Fibroblast of upper back skin (primary cell): Measurements from ENCODE around the gene ATP8A2.
A peak's percentile ranks its signal among the peaks of the same experiment; 100 is the strongest.

ENCODE experiments used
- DNase-seq: peaks from one replicate; pipeline ENCODE4 v3.0.0-alpha.2; 2013

The ATP8A2 gene

DNA sequence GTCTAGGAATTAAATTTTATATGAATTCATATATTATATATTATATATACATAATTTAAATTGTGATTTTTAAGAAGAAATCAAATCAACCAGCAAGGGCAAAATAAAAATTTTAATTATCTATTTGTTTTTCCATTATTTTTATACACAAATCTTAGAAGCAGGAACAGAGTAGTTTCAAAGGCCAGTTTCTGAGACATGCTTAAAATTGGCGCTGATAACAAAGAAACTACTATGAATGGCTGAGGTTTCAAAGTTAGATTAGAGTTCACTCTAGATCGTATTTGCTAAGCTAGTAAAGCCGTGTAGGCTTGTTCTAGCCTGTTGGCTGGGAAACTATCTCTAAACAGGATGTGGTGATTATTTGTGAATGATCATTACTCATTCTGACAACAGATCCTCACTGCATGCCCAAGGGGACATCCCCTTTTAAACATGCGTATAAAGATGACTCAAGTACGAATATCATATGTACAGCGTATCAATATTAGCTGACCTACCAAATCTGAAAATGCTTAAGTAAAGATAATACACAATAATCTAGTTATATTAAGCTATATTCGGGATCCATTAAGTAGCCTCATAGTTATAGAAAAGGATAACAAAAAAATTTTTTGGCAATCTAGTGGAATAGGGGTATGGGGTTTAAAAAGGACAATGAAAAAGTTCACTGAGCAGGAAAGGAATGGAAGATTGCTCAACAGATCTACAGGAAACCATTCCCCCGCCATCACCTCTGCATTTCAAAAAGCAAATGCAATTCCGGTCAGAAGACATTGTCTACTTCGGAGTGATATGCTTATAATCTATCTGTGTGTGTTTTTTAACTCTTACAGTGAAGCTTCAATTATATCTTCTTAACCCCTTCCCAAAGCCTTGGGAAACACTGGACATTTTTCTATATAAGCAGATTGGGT, 529.9 kb downstream of the ATP8A2 start:
- DNase-seq: peak; percentile 53

DNA sequence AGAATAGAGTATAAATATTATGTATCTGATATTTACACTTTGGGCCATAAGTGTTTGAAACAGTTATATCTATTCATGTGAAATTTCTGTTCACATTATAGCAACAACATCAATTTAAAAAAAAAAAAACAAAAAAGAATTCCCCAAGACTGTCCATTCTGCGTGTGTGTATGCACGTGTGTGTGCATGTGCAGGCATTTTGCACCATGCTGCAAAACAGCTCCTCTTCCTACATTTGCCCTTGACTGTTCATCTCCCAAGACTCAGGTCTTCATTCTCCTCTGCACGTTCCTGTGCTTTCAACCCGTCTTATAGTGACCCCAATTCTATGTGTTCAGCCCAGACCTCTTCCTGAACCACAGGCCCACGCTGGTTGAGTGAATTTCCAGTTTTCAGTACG, 530.7 kb downstream of the ATP8A2 start:
- DNase-seq: no peak

DNA sequence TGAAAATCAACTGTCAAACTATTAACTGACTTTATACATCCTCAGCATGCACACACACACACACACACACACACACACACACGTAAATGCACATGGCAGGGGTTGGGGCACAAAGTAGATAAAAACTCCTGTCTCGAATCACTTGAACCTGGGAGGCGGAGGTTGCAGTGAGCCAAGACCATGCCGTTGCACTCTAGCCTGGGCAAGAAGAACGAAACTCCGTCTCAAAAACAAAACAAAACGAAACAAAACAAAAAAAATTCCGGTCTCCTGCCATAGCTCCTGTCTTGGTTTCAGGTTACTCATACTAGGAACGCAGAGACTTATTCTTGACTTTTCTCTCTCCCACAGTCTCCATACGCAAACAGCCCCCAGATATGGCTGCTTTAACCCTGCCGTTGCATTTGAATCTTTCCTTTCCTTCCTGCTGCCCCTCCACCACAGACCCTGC, 531.1 kb downstream of the ATP8A2 start:
- no peak for DNase-seq

DNA sequence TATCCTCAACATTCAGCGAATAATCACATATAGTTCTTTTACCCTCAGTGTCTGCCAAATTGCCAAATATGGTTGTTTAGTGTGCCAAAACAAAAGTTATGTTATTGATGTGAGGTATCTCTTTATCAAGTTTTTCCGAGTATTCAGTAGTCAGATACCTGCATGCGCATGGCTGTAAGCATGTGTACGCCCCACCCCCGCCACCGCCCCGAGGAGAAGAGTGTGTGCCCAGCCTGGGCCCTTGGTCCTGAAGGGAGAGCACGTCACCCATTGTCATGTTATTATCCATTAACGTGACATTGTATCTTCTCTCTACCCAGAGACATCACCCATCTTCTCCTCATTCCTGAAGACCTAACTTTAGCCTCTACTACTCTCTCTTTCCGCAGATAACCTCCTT, 533.1 kb downstream of the ATP8A2 start:
- DNase-seq: no peak

DNA sequence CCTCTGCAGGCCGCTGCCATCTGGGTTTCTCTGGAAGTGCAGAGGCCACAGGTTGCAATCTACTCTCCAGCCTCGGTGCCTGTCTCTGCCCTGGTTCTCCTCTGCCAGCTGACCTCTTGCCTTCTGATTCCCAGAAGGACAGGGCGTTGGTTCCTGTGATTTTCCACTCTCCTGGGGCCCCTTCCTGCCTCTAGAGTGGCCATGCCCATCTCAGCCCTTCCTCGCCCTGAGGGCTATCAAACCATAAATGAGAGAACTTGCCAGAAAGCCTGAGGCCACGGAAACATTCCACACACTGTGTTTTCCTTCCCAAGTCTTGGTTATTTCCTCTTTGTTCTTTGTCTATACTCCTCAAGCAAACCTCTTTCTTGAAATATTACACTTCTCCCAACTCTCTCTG, 533.8 kb downstream of the ATP8A2 start:
- DNase-seq: no peak

DNA sequence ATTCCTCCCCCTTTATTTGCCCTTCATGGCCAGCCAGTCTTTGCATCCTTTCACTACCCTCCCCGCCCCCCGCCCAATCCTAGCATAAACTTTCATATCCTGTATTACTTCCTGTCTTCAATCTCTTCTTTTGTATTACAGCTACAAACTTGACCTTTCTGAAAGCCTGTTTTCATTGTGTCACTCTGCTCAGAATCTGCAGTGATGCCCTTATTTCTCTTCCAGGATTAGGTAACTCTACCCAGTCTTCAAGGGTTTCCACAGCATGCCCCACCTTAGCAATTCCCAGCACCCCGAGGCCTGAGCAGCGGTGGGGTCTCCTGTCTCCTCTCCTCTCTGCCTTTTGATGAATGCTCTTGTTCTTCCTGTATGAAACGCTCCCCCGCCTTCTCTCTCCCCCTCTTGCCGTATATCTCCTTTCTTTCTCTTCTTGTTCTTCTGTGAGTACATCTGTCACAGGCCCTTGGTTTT, 534.5 kb downstream of the ATP8A2 start:
- no peak for DNase-seq

DNA sequence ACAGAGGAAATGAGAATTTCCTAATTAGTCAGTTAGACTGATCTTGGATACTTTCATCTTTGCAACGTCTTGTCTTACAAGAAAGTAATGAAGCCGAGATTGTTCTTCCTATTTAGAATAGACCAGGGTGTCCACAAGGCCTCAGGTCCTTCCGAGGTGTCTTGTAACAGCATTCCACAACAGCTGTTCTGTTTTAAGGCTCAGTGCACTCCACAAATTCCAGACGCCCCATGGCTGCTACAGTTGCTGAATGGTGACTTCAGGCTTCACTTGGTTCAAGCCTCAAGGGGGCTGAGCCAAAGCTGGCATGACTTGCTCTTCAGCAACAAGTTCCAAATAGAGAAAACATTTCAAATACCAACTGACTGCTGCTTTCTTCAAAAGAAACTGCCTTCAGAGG, 536.6 kb downstream of the ATP8A2 start:
- DNase-seq: no peak

DNA sequence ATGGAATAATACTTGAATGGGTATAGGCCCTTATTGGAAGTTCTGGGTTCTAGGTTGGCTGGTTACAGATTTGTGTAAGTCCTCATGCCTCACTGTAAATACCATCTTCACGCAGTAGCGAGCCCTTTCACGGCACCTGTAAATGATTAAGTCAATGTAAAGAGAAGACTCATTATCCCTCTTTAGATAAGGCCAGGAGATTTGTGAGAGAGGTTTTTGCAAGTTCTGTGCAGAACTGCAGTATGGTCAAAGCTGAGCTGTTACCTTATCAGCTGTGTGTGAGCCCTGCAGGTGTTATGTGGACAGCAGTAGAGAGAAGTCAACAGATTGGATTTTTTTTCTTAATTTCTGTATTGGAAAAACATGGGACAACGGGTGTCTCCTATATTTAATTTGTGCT, 538.5 kb downstream of the ATP8A2 start:
- DNase-seq: no peak

DNA sequence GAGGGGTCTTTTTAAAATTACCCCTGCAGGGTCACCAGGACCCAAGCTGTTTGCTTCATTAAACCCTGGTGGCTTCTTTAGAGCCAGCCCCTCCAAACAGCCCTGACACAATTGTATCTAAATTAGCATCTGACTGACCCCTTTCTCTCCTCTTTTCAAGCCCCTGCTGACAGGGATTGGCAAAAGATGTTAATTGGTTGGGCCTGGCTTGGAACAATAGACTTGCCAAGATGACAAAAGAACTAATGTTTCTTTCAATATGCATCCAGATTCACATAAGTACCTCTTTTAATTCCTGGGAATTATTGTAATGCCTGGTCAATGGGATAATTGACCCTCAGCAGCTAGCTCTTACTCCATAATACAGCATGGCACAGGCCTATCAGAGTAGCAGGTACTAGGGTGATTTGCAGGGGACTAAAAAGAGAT, 539.2 kb downstream of the ATP8A2 start:
- DNase-seq: no peak

DNA sequence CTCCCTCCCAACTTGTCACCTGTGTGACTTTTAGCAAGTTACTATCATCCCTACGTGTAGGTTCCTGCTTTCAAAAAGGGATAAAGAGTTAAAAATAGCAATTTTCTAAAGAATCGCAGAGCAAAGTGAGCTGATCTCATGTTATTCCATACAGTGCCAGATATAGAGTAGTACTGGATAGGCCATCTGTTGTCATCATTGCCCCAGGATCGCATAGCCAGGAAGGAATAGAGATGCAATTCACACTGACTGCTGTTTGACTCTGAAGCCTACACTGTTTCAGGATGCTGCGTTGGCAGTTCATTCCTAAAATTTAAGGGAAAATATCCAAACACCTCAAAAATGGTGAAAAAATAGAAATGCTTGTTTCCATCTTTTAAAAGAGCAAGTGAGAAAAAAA, 541.2 kb downstream of the ATP8A2 start:
- no peak for DNase-seq

DNA sequence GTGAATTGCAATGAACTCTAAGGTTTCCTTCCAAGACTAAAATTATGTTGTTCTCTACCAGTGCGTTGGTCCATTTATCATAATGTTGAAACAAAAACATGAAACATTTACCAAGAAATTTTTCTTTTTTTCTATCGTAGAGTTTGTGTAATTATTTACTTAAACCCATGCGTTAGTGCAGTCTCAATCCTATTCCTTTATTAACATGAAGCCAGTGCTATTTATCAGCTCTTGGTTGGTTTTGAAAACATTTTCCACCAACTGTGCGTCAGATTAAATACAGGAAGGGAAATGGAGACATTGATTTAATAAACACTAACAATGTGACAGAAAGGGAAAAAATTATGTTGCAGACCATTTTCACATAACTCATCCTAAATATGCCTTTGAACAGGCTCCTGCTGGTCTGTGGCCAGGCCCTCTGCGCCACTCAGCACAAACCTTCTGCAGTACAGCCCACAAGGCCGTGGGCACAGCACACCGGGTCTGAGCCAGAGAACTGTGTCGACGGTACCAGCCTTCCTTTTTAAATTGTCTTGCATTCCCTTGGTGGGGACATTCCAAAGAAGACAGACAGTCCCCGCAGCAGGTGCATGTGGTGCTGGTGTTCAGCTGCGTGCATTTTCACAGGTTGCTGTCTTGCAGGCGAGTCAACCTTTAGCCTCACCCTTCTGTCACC, 544.2 kb downstream of the ATP8A2 start:
- no peak for DNase-seq

DNA sequence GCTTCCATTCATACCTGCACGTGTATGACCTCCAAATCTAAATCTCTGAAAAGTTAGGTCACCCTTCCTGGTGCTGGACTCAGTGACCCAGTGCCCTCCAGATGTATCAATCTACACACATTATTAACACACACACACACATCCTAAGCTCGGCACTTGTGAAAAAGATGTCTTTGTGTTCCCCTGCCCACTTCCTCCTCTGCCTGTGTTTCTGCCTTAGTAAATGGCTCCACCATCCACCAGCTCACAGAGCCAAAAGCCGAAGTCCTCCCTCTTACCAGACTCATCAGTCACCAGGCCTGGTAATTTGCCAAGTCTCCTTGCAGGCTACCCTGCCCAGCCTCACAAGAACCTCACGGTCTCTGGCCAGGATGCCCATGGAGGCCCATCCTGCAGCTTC, 548.5 kb downstream of the ATP8A2 start:
- no peak for DNase-seq

DNA sequence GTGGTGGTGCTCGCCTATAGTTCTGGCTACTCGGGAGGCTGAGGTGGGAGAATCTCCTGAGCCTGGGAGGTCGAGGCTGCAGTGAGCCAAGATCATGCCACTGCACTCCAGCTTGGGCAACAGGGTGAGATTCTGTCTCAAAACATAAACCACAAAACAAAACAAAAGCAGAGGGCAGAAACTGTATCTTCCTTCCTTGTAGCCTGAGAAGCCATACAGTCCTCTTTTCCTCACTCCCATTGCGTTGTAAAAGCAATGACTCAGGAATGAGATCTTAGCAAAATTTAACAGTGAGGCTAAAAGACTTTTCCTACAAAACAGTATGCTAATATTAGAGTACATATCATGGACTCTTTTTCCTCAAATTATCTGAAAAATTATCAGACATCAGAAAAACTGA, 549.2 kb downstream of the ATP8A2 start:
- DNase-seq: no peak

DNA sequence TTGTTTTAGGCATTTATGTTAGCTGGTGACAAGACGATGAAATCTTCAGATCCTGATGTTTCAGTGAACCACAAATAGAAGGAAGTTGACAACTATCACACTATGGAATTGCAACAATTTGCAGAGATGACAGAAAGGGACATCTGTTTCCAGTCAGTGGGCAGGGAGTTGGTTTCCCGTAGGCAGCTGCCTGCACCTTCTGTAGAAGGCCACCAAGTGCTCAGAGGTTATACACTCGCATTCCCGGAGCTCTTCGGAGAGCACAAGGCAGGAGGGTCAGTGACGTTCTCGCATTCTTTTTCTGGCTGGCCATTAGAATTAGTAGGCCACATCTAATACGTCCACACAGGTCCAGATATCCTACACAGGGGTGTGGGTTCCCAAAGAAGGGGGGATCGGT, 550.6 kb downstream of the ATP8A2 start:
- DNase-seq: peak; percentile 21

DNA sequence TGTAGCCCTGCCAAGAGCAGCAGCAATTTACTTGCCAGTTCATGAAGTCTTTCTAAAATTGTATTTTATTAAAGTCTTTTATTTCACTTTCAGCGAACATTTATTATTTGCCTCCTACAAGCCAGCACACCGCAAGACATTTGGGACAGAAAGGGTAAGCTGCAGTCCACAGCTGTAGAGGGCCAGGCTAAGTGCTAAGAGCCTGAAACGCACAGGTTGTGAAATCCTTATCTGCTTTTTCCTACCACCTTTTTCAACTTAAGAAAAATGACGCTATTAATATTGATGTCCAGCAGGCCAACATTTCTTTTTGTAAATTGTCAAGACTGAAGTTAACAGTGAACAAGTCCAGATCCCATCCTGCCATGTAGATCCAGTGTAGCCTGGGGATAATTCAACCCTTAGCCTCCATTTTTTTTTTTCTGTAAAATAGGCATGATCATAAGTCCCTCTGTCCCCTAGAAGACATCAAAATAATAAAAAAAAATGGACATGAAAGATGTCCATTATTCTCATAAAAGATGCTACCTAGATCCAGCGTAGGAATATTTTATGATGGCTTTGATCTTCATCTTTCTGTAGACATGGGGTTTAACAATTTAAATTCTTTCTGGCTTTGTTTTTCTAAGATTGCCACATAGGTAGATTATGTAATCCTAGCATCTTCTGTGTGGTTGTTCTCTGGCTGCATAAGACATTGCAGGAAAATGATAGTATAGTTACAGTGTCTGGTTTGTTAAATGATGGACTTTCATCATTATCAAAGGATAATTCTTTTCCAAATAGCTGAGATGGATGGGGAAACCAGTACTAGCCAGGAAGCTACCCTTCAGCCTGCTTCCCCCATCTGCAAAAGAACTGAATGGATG, 551.7 kb downstream of the ATP8A2 start:
- DNase-seq: no peak

DNA sequence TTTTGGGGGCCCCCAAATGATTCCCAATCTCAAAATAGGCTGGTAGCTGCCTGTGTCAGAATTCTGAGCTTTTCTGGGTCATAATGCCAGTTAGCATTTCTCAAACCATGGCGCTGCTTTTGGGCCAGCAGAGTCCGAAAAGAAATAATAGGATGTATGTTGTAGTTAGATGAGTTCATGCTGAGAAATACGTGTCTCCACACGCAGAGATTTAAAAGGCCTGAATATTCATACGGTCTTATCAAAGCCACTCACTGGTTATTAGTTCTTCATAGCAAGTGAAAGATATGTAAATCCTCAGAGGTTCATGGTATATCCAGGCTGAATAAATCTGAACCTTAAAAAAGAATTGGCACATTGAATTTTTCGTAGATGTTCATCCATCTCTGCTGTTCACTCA, 555.6 kb downstream of the ATP8A2 start:
- DNase-seq: no peak

DNA sequence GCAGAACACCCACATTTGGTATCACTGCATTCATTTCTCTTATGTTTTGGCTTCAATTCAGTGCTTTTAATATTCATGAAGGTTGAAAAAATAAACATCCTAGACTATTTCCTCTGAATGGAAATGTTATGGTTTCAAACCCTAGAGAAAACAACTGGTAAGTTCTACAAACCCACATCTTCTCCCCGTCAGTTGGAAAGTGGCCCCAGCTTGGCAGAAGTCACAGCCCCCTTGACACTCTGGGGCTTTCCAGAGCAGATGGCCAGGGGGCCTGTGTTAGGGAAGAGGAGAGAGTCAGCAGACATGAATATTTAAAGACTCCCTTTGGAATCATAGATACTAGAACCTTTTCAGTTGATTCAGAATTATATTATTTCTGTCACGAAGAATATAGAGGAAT, 556.2 kb downstream of the ATP8A2 start:
- no peak for DNase-seq

DNA sequence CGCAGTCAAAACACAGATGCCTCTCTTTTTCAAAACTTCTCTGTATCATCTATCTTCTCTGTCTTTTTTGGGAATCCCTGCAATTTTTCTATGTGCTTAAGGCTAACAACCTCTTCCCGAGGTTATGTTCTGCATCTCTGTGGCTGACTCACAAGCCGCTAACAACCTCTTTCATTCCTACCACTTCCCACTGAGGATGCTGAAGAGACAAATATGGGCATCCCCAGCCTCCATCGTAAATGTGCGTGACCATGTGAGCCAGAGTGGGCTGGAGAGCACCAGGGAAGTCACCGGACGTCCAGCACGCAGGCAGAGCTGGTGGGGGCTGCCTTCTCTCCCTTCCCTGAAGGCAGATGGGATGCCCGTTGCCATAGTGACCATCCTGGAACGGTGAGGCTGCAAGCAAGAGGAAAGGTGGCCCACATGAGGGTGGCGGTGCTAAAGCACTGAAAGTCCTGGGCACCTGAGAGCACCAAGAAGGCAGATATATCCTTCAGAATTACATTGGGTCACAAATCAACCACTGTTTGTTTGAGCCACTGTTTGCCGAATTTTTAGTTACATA, 557.2 kb downstream of the ATP8A2 start:
- DNase-seq: peak; percentile 25

DNA sequence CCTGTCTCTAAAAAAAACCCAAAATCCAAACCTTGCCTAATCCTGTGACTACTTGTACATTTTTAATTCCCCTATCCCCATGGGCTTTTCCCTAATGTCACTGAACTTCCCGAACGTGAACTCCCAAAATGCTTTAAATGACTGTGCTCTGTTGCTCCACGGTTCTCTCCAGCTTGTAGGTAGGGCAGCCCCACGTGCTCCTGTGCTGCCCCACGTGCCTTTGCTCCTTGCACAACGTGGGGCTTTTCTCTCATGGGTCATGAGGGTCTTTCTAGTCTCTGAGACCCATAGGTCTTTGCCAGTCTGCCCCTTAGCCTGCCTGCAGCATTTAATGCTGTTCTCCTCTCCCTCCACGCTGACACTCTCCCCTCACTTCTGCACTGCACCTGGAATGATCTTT, 558.0 kb downstream of the ATP8A2 start:
- DNase-seq: no peak

DNA sequence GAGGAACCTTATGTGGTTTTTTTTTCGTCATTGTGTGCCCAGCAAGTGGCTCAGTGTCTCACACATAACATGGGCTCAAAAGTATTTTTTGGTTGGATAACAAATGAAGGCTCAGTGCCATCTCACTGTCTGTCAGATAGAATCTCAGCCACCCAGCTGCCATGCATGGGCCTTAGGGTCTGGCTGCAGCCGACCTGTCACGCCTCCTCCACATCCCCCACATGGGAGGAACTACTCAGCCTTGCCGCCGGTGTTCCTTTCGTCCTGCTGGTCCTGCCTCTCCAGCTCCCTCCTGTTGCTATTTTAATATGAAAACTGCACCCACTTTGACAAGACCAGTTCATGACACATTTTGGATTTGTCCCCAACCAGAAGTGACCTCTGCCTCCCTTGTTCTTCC, 558.9 kb downstream of the ATP8A2 start:
- DNase-seq: no peak

DNA sequence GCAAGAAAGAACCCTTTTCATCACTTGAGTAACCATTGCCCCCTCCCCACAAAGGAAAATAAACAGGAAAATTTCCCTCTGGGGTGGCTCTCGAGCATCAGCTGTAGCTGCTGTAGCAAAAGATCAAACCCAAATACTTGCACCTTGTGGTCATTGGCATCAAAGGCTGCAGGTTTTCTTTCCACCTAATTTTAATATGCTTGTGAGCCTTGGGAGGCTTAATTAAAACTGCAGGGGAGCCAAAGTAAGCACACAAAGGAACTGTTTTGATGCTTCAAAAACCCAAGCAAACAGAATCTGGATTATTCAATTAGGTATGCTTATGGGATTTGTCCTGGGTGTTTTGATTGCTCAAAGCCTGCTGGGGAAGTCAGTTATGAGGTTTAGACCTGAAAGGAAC, 560.6 kb downstream of the ATP8A2 start:
- no peak for DNase-seq

DNA sequence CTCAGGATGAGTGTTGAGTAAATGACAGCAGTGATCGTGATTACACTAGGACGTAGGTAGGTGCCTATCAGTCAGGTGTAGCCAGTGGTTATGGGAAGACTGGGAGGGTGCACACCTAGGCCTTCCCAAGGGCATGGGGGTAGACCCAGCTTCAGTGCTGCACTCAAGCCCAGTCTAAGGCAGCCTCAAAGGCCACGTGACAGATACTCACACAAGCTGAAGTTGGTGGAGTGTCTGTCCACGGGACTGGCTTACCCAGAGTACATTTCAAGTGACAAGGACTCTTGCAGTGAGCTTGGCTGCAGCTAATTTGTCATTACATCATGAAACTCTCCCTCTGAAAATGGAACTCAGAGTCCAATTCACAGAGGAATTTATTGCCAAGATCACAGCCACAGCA, 561.7 kb downstream of the ATP8A2 start:
- DNase-seq: no peak

DNA sequence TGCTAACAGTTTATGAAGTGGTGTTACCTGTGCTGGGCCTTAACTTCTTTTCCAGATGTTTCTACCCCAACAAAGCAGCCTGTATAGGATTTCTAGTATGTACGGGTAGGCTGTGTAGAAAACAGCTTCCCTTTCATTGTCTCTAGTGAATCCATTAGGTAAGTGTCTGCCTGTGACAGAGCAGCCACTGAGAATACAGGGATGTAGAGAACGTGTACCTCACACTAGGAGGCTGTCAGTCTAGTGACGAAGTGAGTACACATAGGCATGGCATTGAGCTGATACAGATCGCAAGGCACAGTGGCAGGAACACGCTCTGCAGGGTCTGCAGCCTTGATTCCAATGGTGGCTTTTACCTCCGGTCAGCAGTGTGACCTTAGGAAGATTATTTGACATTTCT, 562.4 kb downstream of the ATP8A2 start:
- DNase-seq: no peak
